Psoas muscle (tissue), 8 donors: ENCODE measurements around the gene ADCY7. TPM values are rescaled to one million over a fixed set of nuclear protein-coding genes. Genes with fewer than 3 reads are reported as not detected.

ENCODE experiments used
- ATAC-seq, 4 donors: fragments of 200-7000 bp; cut with Tn5 transposase; one replicate each; pipeline ENCODE4 v1.9.1; 2020; ENCODE audit warnings: moderate library complexity in 3 of 4, mild to moderate bottlenecking in 2 of 4
- DNase-seq, 2 donors: peaks; one replicate each; pipeline ENCODE4 v3.0.0-alpha.2; 2020
- H3K27ac ChIP-seq: fragments of 200-600 bp; one replicate; pipeline ENCODE4 v1.8.0; 2022
- H3K27me3 ChIP-seq, 3 donors: fragments of 200-600 bp in 1 of 3; one replicate each; pipeline versions ENCODE4 v1.6.1 to v1.8.0; 2013 to 2022; ENCODE audit warnings: low read length in 2 of 3, mild to moderate bottlenecking in 2 of 3, moderate library complexity in 1 of 3; ENCODE audit not compliant: insufficient read depth in 3 of 3
- H3K36me3 ChIP-seq, 2 donors: fragments of 200-600 bp in 1 of 2; one replicate each; pipeline versions ENCODE4 v1.6.1 to v1.8.0; 2013 to 2022; ENCODE audit warnings: low read depth in 1 of 2, mild to moderate bottlenecking in 1 of 2, moderate library complexity in 1 of 2; ENCODE audit not compliant: insufficient read depth in 1 of 2
- H3K4me1 ChIP-seq: fragments of 200-600 bp; one replicate; pipeline ENCODE4 v1.8.0; 2022
- H3K4me3 ChIP-seq: fragments of 200-600 bp; one replicate; pipeline ENCODE4 v1.8.0; 2022; ENCODE audit warnings: mild to moderate bottlenecking
- H3K9me3 ChIP-seq: fragments of 200-600 bp; one replicate; pipeline ENCODE4 v1.8.0; 2022
- WGBS, 3 donors: extraction: QIAGEN DNeasy Blood & Tissue Kit; methylation state at CpG; one replicate each; pipeline versions ENCODE4 v1.1.6 to v1.1.7; 2013; 5-methylcytosine and 5-hydroxymethylcytosine counted together
- intact Hi-C, 2 donors: fragments of 100-400 bp; cut with DNase I; formaldehyde crosslinking; loops; one replicate each; pipeline versions ENCODE4 v1.11.0 to v1.14.2; 2022
- polyA plus RNA-seq, 3 donors: library from polyadenylated mRNA; stranded (reverse); fragments of 200-250 nt; gene quantifications; one replicate each; pipeline ENCODE4 v1.2.3, GENCODE V29; 2013
- total RNA-seq, 4 donors: library from RNA; stranded (reverse); fragmentation: NEBNext Ultra II Directional in 2 of 4; extraction: Animal tissue kit (Norgen Biotek cat#: 25700) in 2 of 4; gene quantifications; one replicate each; pipeline versions ENCODE4 v1.2.1 to v1.2.4, GENCODE V29; 2021 to 2023
- TF ChIP-seq, protein P1 (sequence below): fragments of 200-600 bp; IDR thresholded peaks from one replicate; pipeline ENCODE4 v1.8.0; 2022; ENCODE audit warnings: antibody characterized with exemption
- donor health status: healthy with polysubstance abuse.
- donor health status: DM: no; HTN: no; CAD: no; lungs with moderate emphysema.
- donor health status: Bipolar disorder and iron deficiency.
- donor health status: healthy.
- donor health status: DM: yes; HTN: yes; CAD: no.
- donor health status: DM: no; HTN: no; CAD: no.
- donor health status: DM: no; HTN: no; CAD: no.
- donor health status: DM: yes; HTN: yes; CAD: no.

Gene ADCY7
- total and polyA plus RNA-seq, 7 donors: 0.34 to 5.5 (median 3.1) TPM

DNA sequence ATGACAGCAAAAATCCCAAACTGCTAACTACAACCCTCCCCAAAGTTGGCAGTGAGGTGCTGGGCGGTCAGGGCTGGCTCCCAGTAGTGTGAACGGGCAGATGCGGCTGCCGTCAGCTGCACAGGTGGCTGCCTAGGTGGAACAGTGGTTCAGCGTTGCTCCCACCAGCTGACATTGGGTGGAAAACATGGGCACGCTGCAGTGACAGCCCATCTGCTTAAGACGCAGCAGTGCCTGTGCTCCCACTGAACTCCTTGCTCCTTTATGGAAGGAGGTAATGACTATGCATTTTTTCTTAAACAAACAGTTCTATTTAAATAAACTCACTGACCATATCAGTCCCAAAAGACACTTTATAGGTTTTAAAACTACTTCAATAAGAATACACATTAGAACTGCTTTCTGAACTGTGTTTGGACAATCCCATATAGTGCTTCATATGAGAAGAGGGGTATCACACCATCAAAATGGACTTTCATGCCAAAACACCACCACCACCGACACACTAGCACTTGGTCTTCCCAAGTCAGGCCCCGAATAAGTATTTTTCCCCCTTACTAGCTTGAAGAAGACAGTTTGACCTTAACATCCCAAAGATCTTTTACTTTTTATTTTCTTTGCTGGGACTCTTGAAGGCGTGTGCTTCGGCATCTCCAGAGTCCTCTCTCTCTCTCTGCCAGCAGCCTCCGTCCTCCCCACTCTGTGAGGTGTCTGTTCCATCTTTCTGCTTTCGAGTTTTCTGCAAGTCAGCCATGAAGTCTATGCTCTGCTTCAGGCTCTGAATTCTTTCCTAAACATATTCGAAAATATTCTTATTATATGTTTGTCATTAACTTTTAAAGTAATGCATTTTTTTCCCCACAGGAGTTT lies 68.0 kb downstream of the ADCY7 start:
- intact Hi-C loops: no loop called here
- Histone ChIP-seq H3K27ac (no peak overlapping the region), H3K36me3 (peaks cover 14 to 53% of the 10 kb centered on the region in 2 donors), H3K4me1 (peaks cover 17% of the 10 kb centered on the region), H3K9me3 (no peaks in the 10 kb centered on the region), H3K4me3 (no peak overlapping the region), H3K27me3 (no peaks in the 10 kb centered on the region)
- WGBS, 3 donors: 87 to 90% (median 87%) methylated on average over 14 of the region's 14 CpGs
- DNase-seq: no peak
- no peak for ATAC-seq
- TF ChIP-seq, protein P1, sequence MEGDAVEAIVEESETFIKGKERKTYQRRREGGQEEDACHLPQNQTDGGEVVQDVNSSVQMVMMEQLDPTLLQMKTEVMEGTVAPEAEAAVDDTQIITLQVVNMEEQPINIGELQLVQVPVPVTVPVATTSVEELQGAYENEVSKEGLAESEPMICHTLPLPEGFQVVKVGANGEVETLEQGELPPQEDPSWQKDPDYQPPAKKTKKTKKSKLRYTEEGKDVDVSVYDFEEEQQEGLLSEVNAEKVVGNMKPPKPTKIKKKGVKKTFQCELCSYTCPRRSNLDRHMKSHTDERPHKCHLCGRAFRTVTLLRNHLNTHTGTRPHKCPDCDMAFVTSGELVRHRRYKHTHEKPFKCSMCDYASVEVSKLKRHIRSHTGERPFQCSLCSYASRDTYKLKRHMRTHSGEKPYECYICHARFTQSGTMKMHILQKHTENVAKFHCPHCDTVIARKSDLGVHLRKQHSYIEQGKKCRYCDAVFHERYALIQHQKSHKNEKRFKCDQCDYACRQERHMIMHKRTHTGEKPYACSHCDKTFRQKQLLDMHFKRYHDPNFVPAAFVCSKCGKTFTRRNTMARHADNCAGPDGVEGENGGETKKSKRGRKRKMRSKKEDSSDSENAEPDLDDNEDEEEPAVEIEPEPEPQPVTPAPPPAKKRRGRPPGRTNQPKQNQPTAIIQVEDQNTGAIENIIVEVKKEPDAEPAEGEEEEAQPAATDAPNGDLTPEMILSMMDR: no peak

DNA sequence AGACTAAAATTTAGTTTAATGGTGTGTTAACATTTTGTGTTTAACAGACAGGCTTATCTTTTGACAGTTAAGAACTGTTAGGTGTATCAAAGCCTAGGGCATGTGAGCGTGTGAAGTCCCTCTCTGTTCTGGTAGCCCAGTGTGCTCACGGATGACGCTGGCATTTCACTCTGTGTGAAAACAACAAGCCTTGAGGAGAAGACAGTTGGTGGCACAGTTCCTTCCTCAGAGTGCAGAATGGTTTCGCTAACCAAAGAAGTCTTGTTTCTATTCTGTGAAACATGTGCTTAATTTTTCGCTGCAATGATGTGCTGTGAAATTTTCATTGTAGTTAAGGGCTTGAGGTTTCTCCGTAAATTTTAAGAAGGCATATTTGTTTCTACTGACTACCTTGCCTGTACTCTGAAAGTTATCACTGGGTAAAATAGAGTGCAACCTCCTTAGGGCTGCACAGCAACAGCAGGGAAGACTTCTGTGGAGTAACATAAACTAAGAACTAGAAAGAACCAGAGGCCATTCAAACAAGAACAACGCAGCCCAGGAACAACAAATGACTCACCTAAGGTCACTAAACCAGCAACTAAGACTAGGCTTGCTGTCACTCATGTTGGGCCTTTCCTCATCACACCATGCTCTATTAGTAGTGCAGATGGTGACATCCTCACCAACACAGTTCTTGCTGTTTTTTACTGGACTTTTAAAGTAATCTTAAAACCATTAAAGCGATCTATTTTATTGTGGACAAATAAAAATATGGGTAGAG lies 69.0 kb downstream of the ADCY7 start:
- no peaks in the 10 kb centered on the region for H3K27me3 ChIP-seq
- TF ChIP-seq, protein P1: no peak
- no peaks in the 10 kb centered on the region for H3K9me3 ChIP-seq
- peaks cover 14 to 53% of the 10 kb centered on the region in 2 donors for H3K36me3 ChIP-seq
- ATAC-seq: no peak
- intact Hi-C loops: no loop called here
- no peak overlapping the region for H3K4me3 ChIP-seq
- H3K4me1 ChIP-seq: peaks cover 17% of the 10 kb centered on the region
- WGBS, 3 donors: 90 to 95% (median 91%) methylated on average over 8 of the region's 8 CpGs
- no peak for DNase-seq
- no peak overlapping the region for H3K27ac ChIP-seq

DNA sequence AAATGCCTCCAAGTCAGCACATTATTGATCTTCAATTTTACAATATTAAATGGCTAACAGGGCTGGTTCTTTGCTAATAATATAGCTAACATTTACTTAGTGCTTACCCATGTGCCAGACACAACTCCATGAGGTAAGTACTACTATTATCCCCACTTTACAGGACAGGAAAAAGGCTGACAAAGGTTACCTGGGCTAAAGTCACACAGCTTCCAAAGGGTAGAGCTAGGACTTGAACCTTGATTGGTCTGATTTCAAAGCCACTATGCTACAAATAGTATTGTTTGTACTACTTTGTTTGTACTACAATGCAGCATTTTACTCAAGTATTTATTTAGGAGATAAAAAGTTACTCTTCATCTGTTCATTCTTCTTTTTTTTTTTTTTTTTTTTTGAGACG lies 70.5 kb downstream of the ADCY7 start:
- no peak for ATAC-seq
- Histone ChIP-seq H3K9me3 (no peaks in the 10 kb centered on the region), H3K36me3 (peaks cover 14 to 54% of the 10 kb centered on the region in 2 donors), H3K27ac (no peak overlapping the region), H3K4me1 (peaks cover 16% of the 10 kb centered on the region), H3K4me3 (no peak overlapping the region), H3K27me3 (no peaks in the 10 kb centered on the region)
- no peak for DNase-seq
- TF ChIP-seq, protein P1: no peak
- intact Hi-C loops: no loop called here
- WGBS, 3 donors: 100% methylated on average over 1 of the region's 1 CpG; no CpG with 5 or more reads in 2 of the 3 donors

DNA sequence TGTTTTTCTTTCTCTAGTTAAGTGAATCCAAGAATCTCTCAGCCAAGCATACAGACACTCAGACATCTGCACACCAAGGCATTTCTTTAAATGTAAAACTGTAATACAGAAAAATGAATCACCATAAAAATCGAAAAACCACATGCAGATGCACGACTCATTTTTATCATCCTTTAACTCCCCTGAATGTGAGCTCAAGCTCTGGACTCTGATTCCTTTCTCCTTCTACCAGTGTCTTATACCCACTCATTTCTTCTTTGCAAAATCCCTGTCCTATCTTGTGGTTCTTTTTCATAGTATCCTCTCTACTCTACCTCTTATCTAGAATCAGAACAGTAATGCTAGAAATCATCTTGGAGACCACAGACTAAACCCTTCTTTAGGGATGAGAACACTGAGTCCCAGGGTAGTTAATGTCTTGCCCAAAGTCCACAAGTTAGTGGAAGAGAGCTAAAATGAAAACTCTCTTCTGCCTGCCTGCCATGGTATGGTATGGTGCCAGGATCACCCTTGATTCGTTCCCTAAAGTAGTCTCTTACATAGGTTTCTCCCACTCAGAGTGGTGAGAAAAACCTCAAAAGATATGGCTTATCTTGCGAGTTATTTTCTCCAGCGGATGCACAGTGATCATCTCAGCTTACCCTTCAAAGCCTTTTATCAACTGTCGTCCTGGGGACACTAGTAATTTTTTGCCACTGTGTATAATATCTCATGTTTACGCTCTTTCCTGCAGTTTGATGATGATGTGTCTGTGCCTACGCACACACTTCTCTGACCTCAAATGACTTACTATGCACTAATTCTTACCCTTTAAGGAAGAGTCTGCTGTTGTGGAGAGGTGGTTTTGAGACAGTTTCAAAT lies 72.2 kb downstream of the ADCY7 start:
- H3K27me3 ChIP-seq: no peaks in the 10 kb centered on the region
- H3K36me3 ChIP-seq: peaks cover 14 to 56% of the 10 kb centered on the region in 2 donors
- H3K4me3 ChIP-seq: no peak overlapping the region
- intact Hi-C loops: no loop called here
- H3K9me3 ChIP-seq: no peaks in the 10 kb centered on the region
- H3K27ac ChIP-seq: no peak overlapping the region
- no peak for ATAC-seq
- peaks cover 9% of the 10 kb centered on the region for H3K4me1 ChIP-seq
- no peak for DNase-seq
- TF ChIP-seq, protein P1: no peak
- 86 to 91% (median 90%) methylated on average over 8 of the region's 8 CpGs for WGBS, 3 donors
